NCI-H2227 (cell line): ENCODE measurements around the gene ARMC8.

ENCODE experiments used
- DNase-seq: peaks from one replicate; lab custom pipeline; 2025; ENCODE audit not compliant: unreplicated experiment; lab: John Stamatoyannopoulos, UW

The ARMC8 gene

GRCh38 chr3:138340511-138340910 is 153.4 kb downstream of the ARMC8 start:
- no peak for DNase-seq

GRCh38 chr3:138344754-138345153 is 157.7 kb downstream of the ARMC8 start:
- no peak for DNase-seq
